ENCODE data around the gene MRPL11.
"Not testable (repeated sequence)": the region's sequence is repeated elsewhere in the genome, so short reads cannot be mapped to it uniquely, and the experiment has no call there.

MRPL11 gene

DNA sequence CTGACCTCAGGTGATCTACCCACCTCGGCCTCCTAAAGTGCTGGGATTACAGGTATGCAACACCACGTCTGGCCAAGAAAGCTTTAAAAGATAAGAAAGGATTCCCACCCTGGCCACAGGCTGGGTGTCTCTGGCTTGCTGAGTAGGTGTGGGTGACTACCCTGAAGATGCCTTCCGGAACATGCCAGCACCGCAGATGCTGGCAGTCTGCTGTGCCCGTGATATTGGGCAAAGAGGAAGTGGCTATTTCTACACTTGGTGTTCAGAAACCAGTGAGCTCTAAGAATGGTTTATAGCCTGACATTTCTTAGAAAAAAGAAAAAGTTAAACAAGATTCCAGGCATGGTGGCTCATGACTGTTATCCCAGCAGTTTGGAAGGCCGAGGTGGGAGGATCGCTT is 6.1 kb downstream of the MRPL11 start:
- TF ChIP-seq, protein P1, sequence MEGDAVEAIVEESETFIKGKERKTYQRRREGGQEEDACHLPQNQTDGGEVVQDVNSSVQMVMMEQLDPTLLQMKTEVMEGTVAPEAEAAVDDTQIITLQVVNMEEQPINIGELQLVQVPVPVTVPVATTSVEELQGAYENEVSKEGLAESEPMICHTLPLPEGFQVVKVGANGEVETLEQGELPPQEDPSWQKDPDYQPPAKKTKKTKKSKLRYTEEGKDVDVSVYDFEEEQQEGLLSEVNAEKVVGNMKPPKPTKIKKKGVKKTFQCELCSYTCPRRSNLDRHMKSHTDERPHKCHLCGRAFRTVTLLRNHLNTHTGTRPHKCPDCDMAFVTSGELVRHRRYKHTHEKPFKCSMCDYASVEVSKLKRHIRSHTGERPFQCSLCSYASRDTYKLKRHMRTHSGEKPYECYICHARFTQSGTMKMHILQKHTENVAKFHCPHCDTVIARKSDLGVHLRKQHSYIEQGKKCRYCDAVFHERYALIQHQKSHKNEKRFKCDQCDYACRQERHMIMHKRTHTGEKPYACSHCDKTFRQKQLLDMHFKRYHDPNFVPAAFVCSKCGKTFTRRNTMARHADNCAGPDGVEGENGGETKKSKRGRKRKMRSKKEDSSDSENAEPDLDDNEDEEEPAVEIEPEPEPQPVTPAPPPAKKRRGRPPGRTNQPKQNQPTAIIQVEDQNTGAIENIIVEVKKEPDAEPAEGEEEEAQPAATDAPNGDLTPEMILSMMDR (IDR thresholded peaks at IDR 0.05; ENCODE audit: low read length), result no peak
- no peak for TF ChIP-seq EZH2 (IDR thresholded peaks at IDR 0.05; ENCODE audit: borderline replicate concordance, low read length)
- Histone ChIP-seq H3K27ac (ENCODE audit: low read depth, low read length, poor library complexity, severe bottlenecking) (no peak overlapping the region), H3K9me3 (ENCODE audit: low read length) (no peaks in the 10 kb centered on the region), H3F3A (ENCODE audit: insufficient read depth, low read length) (no peaks in the 10 kb centered on the region), H3K4me3 (ENCODE audit: low read depth, low read length, poor library complexity, severe bottlenecking) (no peak overlapping the region), H3K4me1 (ENCODE audit: insufficient read depth, low read length, severe bottlenecking) (peaks cover under 1% of the 10 kb centered on the region), H3K79me2 (ENCODE audit: insufficient read depth, low read length) (no peaks in the 10 kb centered on the region), H3K4me2 (ENCODE audit: low read length) (no peak overlapping the region), H3K9ac (ENCODE audit: low read length) (no peak overlapping the region), H3K9me2 (ENCODE audit: low read depth, low read length) (no peaks in the 10 kb centered on the region), H3K36me3 (ENCODE audit: insufficient read depth, low read length) (peaks cover 25% of the 10 kb centered on the region), H4K20me1 (ENCODE audit: insufficient read depth, low read length) (no peaks in the 10 kb centered on the region), H3K27me3 (ENCODE audit: insufficient read depth, low read length) (no peaks in the 10 kb centered on the region), H2AFZ (ENCODE audit: low read length) (no peak overlapping the region)

DNA sequence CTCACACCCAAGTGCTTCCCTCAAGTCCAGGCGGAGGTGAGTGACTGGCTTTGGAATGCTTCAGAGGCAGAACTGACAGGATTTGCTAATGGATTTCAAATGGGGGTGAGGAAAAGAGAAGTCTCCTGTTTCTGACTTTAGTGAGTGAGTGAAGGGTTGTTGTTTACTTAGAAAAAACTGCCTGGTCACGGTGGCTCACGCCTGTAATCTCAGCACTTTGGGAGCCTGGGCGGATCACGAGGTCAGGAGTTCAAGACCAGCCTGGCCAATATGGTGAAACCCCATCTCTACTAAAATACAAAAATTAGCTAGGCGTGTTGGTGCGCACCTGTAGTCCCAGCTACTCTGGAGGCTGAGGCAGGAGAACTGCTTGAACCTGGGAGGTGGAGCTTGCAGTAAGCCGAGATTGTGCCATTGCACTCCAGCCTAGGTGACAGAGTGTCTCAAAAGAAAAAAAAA is 6.7 kb downstream of the MRPL11 start:
- H3K36me3 ChIP-seq (ENCODE audit: insufficient read depth, low read length), result peaks cover 23% of the 10 kb centered on the region
- H3K27me3 ChIP-seq (ENCODE audit: insufficient read depth, low read length); H4K20me1 ChIP-seq (ENCODE audit: insufficient read depth, low read length); H3K4me1 ChIP-seq (ENCODE audit: insufficient read depth, low read length, severe bottlenecking); H2AFZ ChIP-seq (ENCODE audit: low read length); H3K4me2 ChIP-seq (ENCODE audit: low read length); H3K79me2 ChIP-seq (ENCODE audit: insufficient read depth, low read length); H3K9me3 ChIP-seq (ENCODE audit: low read length); H3F3A ChIP-seq (ENCODE audit: insufficient read depth, low read length); H3K27ac ChIP-seq (ENCODE audit: low read depth, low read length, poor library complexity, severe bottlenecking); H3K9me2 ChIP-seq (ENCODE audit: low read depth, low read length); H3K4me3 ChIP-seq (ENCODE audit: low read depth, low read length, poor library complexity, severe bottlenecking); H3K9ac ChIP-seq (ENCODE audit: low read length): not testable (repeated sequence)

DNA sequence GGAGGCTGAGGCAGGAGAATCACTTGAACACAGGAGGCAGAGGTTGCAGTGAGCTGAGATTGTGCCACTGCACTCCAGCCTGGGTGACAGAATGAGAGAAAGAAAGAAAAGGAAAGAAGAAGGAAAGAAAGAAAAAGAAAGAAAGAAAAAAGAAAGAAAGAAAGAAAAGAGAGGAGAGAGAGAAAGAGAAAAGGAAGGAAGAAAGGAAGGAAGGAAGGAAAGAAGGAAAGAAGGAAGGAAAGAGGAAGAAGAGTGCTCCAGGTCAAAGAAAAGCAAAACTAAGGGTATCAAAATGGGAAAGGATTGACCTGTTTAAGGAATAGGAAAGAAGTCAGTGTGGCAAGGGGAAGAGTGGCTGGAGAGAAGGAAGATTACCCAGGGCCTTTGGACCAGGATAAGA is 7.4 kb downstream of the MRPL11 start:
- H2AFZ ChIP-seq (ENCODE audit: low read length); H3K79me2 ChIP-seq (ENCODE audit: insufficient read depth, low read length); H3K4me1 ChIP-seq (ENCODE audit: insufficient read depth, low read length, severe bottlenecking); H3K9ac ChIP-seq (ENCODE audit: low read length); H3F3A ChIP-seq (ENCODE audit: insufficient read depth, low read length); H3K9me2 ChIP-seq (ENCODE audit: low read depth, low read length); H3K4me2 ChIP-seq (ENCODE audit: low read length); H3K4me3 ChIP-seq (ENCODE audit: low read depth, low read length, poor library complexity, severe bottlenecking); H4K20me1 ChIP-seq (ENCODE audit: insufficient read depth, low read length); H3K27me3 ChIP-seq (ENCODE audit: insufficient read depth, low read length); H3K27ac ChIP-seq (ENCODE audit: low read depth, low read length, poor library complexity, severe bottlenecking); H3K9me3 ChIP-seq (ENCODE audit: low read length): not testable (repeated sequence)
- peaks cover 16% of the 10 kb centered on the region for H3K36me3 ChIP-seq (ENCODE audit: insufficient read depth, low read length)

DNA sequence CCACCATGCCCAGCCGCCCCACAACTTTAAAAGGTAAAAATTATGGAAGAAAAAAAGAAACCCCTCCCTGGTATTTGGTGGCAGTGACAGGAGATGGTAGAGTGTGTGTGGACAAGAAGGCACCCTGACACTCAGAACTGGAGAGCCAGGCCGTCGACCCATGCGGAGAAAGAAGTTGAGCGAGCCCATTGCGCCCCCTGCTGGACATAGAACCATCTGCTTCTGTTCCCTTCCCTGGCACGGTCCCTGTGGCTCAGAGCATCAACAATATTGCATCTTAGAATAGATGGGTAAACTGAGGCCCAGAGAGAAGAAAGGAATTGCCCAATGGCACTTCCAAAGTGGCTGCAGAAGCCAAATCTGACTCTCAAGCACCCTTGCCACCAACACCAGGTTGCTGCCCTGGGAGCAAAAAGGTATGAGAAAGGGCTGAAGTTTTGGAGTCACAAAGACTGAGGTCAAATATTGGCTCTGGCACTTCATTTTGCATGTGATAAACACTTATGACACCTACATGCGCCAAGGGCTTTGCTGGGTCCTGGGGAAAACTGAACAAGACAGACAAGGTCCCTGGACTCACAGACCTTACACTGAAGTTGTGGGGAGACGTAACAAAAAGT is 8.6 kb downstream of the MRPL11 start:
- TF ChIP-seq EZH2 (IDR thresholded peaks at IDR 0.05; ENCODE audit: borderline replicate concordance, low read length), result no peak
- TF ChIP-seq, protein P1 (IDR thresholded peaks at IDR 0.05; ENCODE audit: low read length), result peak; percentile 82
- H3F3A ChIP-seq (ENCODE audit: insufficient read depth, low read length), result no peaks in the 10 kb centered on the region

More for the DNA sequence above, 8.6 kb downstream of the MRPL11 start:
- Histone ChIP-seq H3K79me2 (ENCODE audit: insufficient read depth, low read length) (no peaks in the 10 kb centered on the region), H3K36me3 (ENCODE audit: insufficient read depth, low read length) (peaks cover 4% of the 10 kb centered on the region), H3K4me2 (ENCODE audit: low read length) (no peak overlapping the region), H3K4me1 (ENCODE audit: insufficient read depth, low read length, severe bottlenecking) (no peaks in the 10 kb centered on the region), H3K27ac (ENCODE audit: low read depth, low read length, poor library complexity, severe bottlenecking) (no peak overlapping the region), H3K9ac (ENCODE audit: low read length) (no peak overlapping the region), H2AFZ (ENCODE audit: low read length) (no peak overlapping the region), H3K4me3 (ENCODE audit: low read depth, low read length, poor library complexity, severe bottlenecking) (no peak overlapping the region), H3K9me2 (ENCODE audit: low read depth, low read length) (no peaks in the 10 kb centered on the region), H4K20me1 (ENCODE audit: insufficient read depth, low read length) (no peaks in the 10 kb centered on the region), H3K9me3 (ENCODE audit: low read length) (no peaks in the 10 kb centered on the region), H3K27me3 (ENCODE audit: insufficient read depth, low read length) (no peaks in the 10 kb centered on the region)

Measured in OCI-LY1 (cell line).